ENCODE measurements around the gene SLC15A1. TPM values are rescaled to one million over a fixed set of nuclear protein-coding genes. Genes with fewer than 3 reads are reported as not detected.

Gene SLC15A1
- not detected in 2 replicates for total RNA-seq

GRCh38 chr13:98752467-98753290 is at the start of gene SLC15A1:
SLC15A1 (minus strand) TSS chr13:98752672; CDS start chr13:98752598, 74 bp downstream.

Other genes starting within 250 kb of the SLC15A1 start
- 77.3 and 91.1 TPM in 2 replicates for gene STK24, start 175.6 kb downstream of the SLC15A1 start, total RNA-seq
- gene DOCK9, start 225.4 kb upstream of the SLC15A1 start, total RNA-seq, result 11.8 and 20.0 TPM in 2 replicates

Data from myometrial cell (primary cell).